Uterine smooth muscle cell (primary cell): ENCODE data around the gene BATF3. TPM values are rescaled to one million over a fixed set of nuclear protein-coding genes. Genes with fewer than 3 reads are reported as not detected.

ENCODE experiments used
- total RNA-seq: library from RNA; depleted of rRNA; stranded (reverse); fragments of >200 nt; gene quantifications from 2 replicates; pipeline ENCODE4 v1.2.3, GENCODE V29; 2014

BATF3 gene, protein sequence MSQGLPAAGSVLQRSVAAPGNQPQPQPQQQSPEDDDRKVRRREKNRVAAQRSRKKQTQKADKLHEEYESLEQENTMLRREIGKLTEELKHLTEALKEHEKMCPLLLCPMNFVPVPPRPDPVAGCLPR
- 0.75 and 1.5 TPM in 2 replicates for total RNA-seq

DNA sequence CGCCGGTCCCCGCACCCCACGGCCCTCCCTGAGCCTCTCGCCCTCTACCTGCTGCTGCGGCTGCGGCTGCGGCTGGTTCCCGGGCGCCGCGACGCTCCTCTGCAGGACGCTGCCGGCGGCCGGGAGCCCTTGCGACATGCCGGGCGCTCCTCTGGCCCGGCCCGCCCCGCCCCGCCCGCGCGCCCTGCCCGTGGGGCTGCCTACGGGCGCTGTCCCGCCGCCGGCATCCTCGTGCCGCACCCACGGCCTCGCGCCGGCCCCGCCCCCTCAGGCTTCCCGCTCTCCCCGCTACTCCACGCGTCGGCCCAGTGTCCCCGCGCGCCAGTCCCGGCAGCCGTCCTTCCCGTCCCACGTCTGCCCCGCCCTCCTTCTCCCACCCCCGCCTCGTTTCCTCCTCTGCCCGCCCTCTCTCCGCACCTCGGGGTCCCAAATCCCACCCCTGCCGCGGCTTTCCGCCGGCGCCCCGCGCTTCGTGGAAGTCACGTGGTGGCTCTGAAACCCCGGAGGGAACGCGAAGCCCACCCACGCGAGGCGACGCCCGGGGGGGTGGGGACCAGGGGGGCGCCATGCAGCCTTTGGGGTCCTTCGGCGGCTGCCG is at the start of gene BATF3:
Gene BATF3 (minus strand): TSS at position 216 of the 598 bp plus-strand sequence. CDS start 78 bp downstream, at position 138.

Other genes starting within 250 kb of the BATF3 start
- 4.6 and 9.1 TPM in 2 replicates for gene ATF3, start 91.1 kb downstream of the BATF3 start, total RNA-seq
- 18.6 and 34.2 TPM in 2 replicates for gene NSL1, start 91.9 kb upstream of the BATF3 start, total RNA-seq
- 15.9 and 16.3 TPM in 2 replicates for gene TATDN3, start 92.1 kb upstream of the BATF3 start, total RNA-seq
- not detected in 2 replicates for gene SPATA45, start 147.8 kb upstream of the BATF3 start, total RNA-seq
- 13.7 and 17.4 TPM in 2 replicates for gene FLVCR1, start 158.4 kb upstream of the BATF3 start, total RNA-seq